GM12801 (cell line): Measurements from ENCODE around the gene C1QTNF1.

Source experiments
- CTCF ChIP-seq: IDR thresholded peaks from one replicate; pipeline ENCODE4 v1.5.1; 2011; ENCODE audit warnings: control low read depth; ENCODE audit not compliant: insufficient read length; ENCODE audit errors: extremely low read depth

C1QTNF1 gene

GRCh38 chr17:79011451-79012147 lies 12.4 kb upstream of the C1QTNF1 start:
- no peak for TF ChIP-seq CTCF

GRCh38 chr17:79012563-79013134 lies 11.3 kb upstream of the C1QTNF1 start:
- no peak for TF ChIP-seq CTCF

- TF ChIP-seq CTCF, result no peak
Observed at GRCh38 chr17:79014158-79014758, 9.7 kb upstream of the C1QTNF1 start.

- TF ChIP-seq CTCF, result no peak
Observed at GRCh38 chr17:79017546-79018369, 6.2 kb upstream of the C1QTNF1 start.

GRCh38 chr17:79018370-79018695 lies 5.6 kb upstream of the C1QTNF1 start:
- TF ChIP-seq CTCF, result no peak

- no peak for TF ChIP-seq CTCF
Observed at GRCh38 chr17:79019261-79019631, 4.7 kb upstream of the C1QTNF1 start.
